NCI-H2227 treated with DMSO at 0.1 percent for 48 hours (cell line): ENCODE data around the gene PCARE.
"Not testable (repeated sequence)": the region's sequence is repeated elsewhere in the genome, so short reads cannot be mapped to it uniquely, and the experiment has no call there.

Experiments used
- DNase-seq: peaks from one replicate; lab custom pipeline; 2025; lab: John Stamatoyannopoulos, UW

PCARE gene

GRCh38 chr2:29096969-29097368, 22.6 kb upstream of the PCARE start:
- no peak for DNase-seq

- not testable (repeated sequence) for DNase-seq
Observed at GRCh38 chr2:29090311-29090710, 16.0 kb upstream of the PCARE start.

- no peak for DNase-seq
Observed at GRCh38 chr2:29084554-29084953, 10.2 kb upstream of the PCARE start.

GRCh38 chr2:29082804-29083495, 8.6 kb upstream of the PCARE start:
- no peak for DNase-seq

- DNase-seq, result no peak
Observed at GRCh38 chr2:29080886-29081743, 6.8 kb upstream of the PCARE start.

GRCh38 chr2:29079887-29080286, 5.6 kb upstream of the PCARE start:
- DNase-seq, result no peak

- DNase-seq, result peak; percentile 46
Observed at GRCh38 chr2:29075894-29076705, 1.8 kb upstream of the PCARE start.

- no peak for DNase-seq
Observed at GRCh38 chr2:29073933-29074332, 390 bp downstream of the PCARE start.

GRCh38 chr2:29072971-29073725, 1.2 kb downstream of the PCARE start:
- DNase-seq, result no peak

GRCh38 chr2:29072251-29072650, 2.1 kb downstream of the PCARE start:
- no peak for DNase-seq

GRCh38 chr2:29071032-29071975, 3.0 kb downstream of the PCARE start:
- no peak for DNase-seq

GRCh38 chr2:29070526-29070925, 3.8 kb downstream of the PCARE start:
- DNase-seq, result no peak

- peak; percentile 41 for DNase-seq
Observed at GRCh38 chr2:29068513-29068912, 5.8 kb downstream of the PCARE start.

- no peak for DNase-seq
Observed at GRCh38 chr2:29066997-29067605, 7.2 kb downstream of the PCARE start.

GRCh38 chr2:29066271-29066860, 8.0 kb downstream of the PCARE start:
- no peak for DNase-seq

- DNase-seq, result no peak
Observed at GRCh38 chr2:29065068-29065811, 9.1 kb downstream of the PCARE start.

- no peak for DNase-seq
Observed at GRCh38 chr2:29064746-29065067, 9.6 kb downstream of the PCARE start.

GRCh38 chr2:29064346-29064715, 10.0 kb downstream of the PCARE start:
- DNase-seq, result no peak

- DNase-seq, result no peak
Observed at GRCh38 chr2:29063646-29064345, 10.5 kb downstream of the PCARE start.
